Ascending aorta (tissue), 2 donors: Measurements from ENCODE around the gene VPS9D1. TPM values are rescaled to one million over a fixed set of nuclear protein-coding genes. Genes with fewer than 3 reads are reported as not detected.
A peak's percentile ranks its signal among the peaks of the same experiment; 100 is the strongest.

Experiments
- DNase-seq, 2 donors: peaks; one replicate each; pipeline ENCODE4 v3.0.0-alpha.2; 2019; ENCODE audit warnings: low spot score in 2 of 2
- H3K27ac ChIP-seq, 2 donors: fragments of 200-600 bp; sonication (generic); one replicate each; pipeline ENCODE4 v1.5.1; 2016 to 2017; ENCODE audit warnings: mild to moderate bottlenecking in 1 of 2
- H3K27me3 ChIP-seq: fragments of 200-600 bp; sonication (generic); one replicate; pipeline ENCODE4 v1.5.1; 2017
- H3K36me3 ChIP-seq, 2 donors: fragments of 200-600 bp; sonication (generic); one replicate each; pipeline ENCODE4 v1.5.1; 2016
- H3K4me1 ChIP-seq, 2 donors: fragments of 200-600 bp; sonication (generic); one replicate each; pipeline ENCODE4 v1.5.1; 2016 to 2017; ENCODE audit warnings: mild to moderate bottlenecking in 1 of 2
- H3K4me3 ChIP-seq, 2 donors: fragments of 200-600 bp; sonication (generic); one replicate each; pipeline ENCODE4 v1.5.1; 2016 to 2017; ENCODE audit warnings: mild to moderate bottlenecking in 1 of 2
- H3K9me3 ChIP-seq, 2 donors: fragments of 200-600 bp; sonication (generic); one replicate each; pipeline ENCODE4 v1.5.1; 2016
- intact Hi-C: fragments of 100-400 bp; cut with DNase I; formaldehyde crosslinking; loops from one replicate; pipeline ENCODE4 v1.15.1; 2023
- total RNA-seq: library from RNA; depleted of rRNA; stranded (reverse); fragments of >200 nt; gene quantifications from one replicate; pipeline ENCODE4 v1.1.0, GENCODE V29; 2016
- TF ChIP-seq, protein P1 (sequence below), 3 experiments: fragments of 200-600 bp in 2 of 3; fragments of 450-650 bp in 1 of 3; sonication (generic) in 2 of 3; IDR thresholded peaks; one replicate each; pipeline ENCODE4 v1.5.1; 2016 to 2019; ENCODE audit warnings: antibody characterized with exemption in 3 of 3, mild to moderate bottlenecking in 1 of 3, moderate library complexity in 1 of 3

VPS9D1 gene
- total RNA-seq, 1 donor from 2014 or later: 17.2 TPM

DNA sequence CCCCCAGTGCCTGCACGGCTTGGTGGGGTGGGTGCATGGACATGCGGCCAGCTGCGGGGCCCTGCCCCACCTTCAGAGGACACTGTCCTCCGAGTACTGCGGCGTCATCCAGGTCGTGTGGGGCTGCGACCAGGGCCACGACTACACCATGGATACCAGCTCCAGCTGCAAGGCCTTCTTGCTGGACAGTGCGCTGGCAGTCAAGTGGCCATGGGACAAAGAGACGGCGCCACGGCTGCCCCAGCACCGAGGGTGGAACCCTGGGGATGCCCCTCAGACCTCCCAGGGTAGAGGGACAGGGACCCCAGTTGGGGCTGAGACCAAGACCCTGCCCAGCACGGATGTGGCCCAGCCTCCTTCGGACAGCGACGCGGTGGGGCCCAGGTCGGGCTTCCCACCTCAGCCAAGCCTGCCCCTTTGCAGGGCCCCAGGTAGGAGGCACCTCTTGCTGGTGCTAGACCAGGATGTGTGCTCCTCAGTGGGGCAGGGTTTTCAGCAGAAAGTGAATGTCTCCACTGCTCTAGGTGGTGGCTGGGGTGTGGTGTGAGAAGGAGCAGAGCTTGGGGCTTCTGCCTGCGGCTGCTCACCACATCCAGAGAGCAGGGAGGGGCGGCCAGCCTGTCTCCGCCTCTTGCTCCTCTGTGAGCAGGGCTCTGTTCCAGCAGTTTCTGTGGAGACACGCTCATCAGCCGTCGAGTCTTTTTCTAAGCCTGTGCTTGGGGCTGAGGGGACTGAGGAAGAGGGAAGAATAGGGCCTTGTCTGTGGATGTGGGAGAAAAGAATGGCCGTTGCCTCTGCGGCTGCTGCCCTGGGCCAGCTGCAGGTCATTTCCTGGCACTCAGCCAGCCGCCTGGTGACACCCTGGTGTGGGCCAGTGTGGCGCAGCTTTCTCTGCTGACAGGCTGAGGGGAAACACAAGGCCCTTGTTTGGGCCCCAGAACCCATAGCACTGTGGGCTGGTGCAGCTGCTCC lies 2.9 kb upstream of the VPS9D1 start:
- H3K27me3 ChIP-seq: no peaks in the 10 kb centered on the region
- H3K27ac ChIP-seq: peak overlapping the region in 1 of 2 donors; percentile 97
- no peaks in the 10 kb centered on the region for H3K9me3 ChIP-seq
- H3K36me3 ChIP-seq: peaks cover 35 to 52% of the 10 kb centered on the region in 2 donors
- H3K4me3 ChIP-seq: peak overlapping the region in 1 of 2 donors; percentile 90
- DNase-seq: no peak
- intact Hi-C loops: no loop called here
- TF ChIP-seq, protein P1, sequence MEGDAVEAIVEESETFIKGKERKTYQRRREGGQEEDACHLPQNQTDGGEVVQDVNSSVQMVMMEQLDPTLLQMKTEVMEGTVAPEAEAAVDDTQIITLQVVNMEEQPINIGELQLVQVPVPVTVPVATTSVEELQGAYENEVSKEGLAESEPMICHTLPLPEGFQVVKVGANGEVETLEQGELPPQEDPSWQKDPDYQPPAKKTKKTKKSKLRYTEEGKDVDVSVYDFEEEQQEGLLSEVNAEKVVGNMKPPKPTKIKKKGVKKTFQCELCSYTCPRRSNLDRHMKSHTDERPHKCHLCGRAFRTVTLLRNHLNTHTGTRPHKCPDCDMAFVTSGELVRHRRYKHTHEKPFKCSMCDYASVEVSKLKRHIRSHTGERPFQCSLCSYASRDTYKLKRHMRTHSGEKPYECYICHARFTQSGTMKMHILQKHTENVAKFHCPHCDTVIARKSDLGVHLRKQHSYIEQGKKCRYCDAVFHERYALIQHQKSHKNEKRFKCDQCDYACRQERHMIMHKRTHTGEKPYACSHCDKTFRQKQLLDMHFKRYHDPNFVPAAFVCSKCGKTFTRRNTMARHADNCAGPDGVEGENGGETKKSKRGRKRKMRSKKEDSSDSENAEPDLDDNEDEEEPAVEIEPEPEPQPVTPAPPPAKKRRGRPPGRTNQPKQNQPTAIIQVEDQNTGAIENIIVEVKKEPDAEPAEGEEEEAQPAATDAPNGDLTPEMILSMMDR (IDR thresholded peaks at IDR 0.05): no peak
- peaks cover 11 to 19% of the 10 kb centered on the region in 2 donors for H3K4me1 ChIP-seq

DNA sequence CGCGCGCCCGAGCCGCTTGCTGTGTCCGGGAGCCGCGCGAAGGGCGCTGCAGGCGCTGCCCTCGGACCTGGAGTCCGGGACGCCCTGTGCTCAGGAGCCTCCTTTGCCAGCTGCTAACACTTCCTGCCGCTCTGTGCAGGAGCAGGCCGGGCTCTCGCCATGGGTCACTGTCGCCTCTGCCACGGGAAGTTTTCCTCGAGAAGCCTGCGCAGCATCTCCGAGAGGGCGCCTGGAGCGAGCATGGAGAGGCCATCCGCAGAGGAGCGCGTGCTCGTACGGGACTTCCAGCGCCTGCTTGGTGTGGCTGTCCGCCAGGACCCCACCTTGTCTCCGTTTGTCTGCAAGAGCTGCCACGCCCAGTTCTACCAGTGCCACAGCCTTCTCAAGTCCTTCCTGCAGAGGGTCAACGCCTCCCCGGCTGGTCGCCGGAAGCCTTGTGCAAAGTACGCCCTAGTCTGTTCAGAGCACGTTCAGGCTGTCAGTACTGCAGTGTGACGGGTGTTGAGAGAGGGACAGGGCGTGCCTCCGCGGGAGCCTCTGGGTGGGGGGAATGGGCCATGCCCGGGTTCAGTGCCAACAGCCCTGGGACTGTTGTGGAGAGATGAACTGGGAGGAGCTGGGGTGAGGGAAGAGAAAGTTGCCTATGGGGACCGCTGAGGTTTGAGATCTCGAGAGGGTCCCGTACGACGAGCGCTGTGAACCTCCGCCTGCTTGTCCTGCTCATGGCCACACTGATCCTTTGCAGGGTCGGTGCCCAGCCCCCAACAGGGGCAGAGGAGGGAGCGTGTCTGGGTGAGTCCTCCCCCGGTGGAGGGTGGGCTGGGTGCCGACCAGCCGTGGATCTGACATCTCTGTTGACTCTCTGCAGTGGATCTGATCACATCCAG lies 1.9 kb upstream of the VPS9D1 start:
- no peaks in the 10 kb centered on the region for H3K27me3 ChIP-seq
- H3K9me3 ChIP-seq: no peaks in the 10 kb centered on the region
- H3K27ac ChIP-seq: peak overlapping the region; percentile 95 to 97
- H3K4me3 ChIP-seq: peak overlapping the region; percentile 90 to 91
- DNase-seq: peak; percentile 43 to 78
- TF ChIP-seq, protein P1 (IDR thresholded peaks at IDR 0.05): no peak
- peaks cover 11 to 19% of the 10 kb centered on the region in 2 donors for H3K4me1 ChIP-seq
- peaks cover 35 to 45% of the 10 kb centered on the region in 2 donors for H3K36me3 ChIP-seq
- intact Hi-C loops: no loop called here

DNA sequence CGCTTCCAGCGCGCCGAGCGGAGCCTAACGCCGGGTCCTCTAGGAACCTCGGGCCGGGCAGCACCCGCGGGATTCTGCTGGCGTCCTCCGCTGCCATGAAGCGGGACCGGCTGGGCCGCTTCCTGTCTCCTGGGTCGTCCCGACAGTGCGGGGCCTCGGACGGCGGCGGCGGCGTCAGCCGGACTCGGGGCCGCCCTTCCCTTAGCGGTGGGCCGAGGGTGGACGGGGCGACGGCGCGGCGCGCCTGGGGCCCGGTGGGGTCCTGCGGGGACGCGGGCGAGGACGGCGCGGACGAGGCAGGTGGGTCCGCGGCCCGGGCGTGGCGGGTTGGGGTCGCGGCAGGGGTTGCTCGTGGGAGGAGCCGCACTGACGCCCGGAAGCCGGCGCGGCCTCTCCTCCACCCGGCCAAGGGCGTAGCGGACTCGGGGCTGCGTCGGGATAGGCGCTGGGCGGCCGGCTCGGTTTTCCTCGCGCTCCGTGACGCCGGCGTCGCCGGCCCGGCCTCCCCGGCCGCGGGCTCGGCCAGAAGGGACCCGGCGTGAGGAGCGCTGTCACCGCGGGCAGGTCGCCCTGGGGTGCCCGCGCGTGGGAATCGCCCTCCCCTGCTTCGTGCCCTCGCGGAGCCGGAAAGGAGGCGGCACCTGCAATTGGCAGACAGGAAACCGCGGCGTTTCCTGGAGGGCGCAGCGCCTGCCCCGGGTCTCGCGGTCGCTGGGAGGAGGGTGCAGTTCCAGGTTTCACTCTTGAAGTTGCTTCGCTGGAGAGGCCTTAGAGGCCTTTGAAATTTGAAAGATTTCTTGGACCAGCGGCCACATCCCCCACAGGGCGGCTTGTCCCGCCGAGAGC lies 1.1 kb upstream of the VPS9D1 start:
- no peaks in the 10 kb centered on the region for H3K27me3 ChIP-seq
- DNase-seq: peak in 1 of 2 donors; percentile 84
- TF ChIP-seq, protein P1 (IDR thresholded peaks at IDR 0.05): no peak
- peak overlapping the region; percentile 90 to 91 for H3K4me3 ChIP-seq
- H3K4me1 ChIP-seq: peaks cover 11 to 19% of the 10 kb centered on the region in 2 donors
- intact Hi-C loops: loop anchor here (1.0 to 2.0 kb wide), 4 partner anchors 21 to 151 kb away; partner anchors contain the start of genes CDK10, CHMP1A, SPATA33 and TCF25
- H3K9me3 ChIP-seq: no peaks in the 10 kb centered on the region
- peaks cover 31 to 36% of the 10 kb centered on the region in 2 donors for H3K36me3 ChIP-seq
- H3K27ac ChIP-seq: peak overlapping the region; percentile 95 to 97

DNA sequence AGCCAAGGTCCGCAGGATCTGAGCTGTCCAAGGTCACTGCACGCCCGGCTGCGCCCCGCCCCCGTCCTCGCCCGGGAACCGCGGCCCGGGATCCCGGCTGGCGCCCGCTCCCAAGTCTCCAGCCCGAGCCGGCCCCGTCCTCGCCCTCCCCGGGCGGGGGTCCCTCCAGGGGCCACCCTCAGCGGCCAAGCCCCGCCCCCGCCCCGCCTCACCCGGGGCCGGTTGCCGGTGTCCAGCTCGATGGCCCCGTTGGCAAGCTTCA lies 216 bp downstream of the VPS9D1 start:
- Histone ChIP-seq H3K9me3 (no peaks in the 10 kb centered on the region), H3K4me3 (peak overlapping the region; percentile 90 to 91), H3K36me3 (peaks cover 26% of the 10 kb centered on the region in 2 donors), H3K4me1 (peaks cover 11 to 19% of the 10 kb centered on the region in 2 donors), H3K27ac (peak overlapping the region; percentile 95 to 97), H3K27me3 (no peaks in the 10 kb centered on the region)
- TF ChIP-seq, protein P1 (IDR thresholded peaks at IDR 0.05): no peak
- no peak for DNase-seq
- intact Hi-C loops: loop anchor here (2.0 kb wide), 1 partner anchor 152 kb away; the partner anchor contains the start of gene TCF25
